BLaER1 treated with 17β-estradiol and CSF1 and Interleukin-3, amounts not matched to agents 10 nM and 100 nM (cell line): ENCODE results near the gene CTIF.

Source experiments
- H3K27ac ChIP-seq, 11 experiments: shearing (Covaris generic); formaldehyde crosslinking; 2 replicates each; pipeline ENCODE4 v1.8.1; 2022
- H3K27me3 ChIP-seq, 11 experiments: shearing (Covaris generic); formaldehyde crosslinking; 2 replicates each; pipeline ENCODE4 v1.8.1; 2022
- H3K36me3 ChIP-seq, 11 experiments: shearing (Covaris generic); formaldehyde crosslinking; 2 replicates each; pipeline ENCODE4 v1.8.1; 2022
- H3K4me1 ChIP-seq, 10 experiments: shearing (Covaris generic); formaldehyde crosslinking; 2 replicates each; pipeline ENCODE4 v1.8.1; 2022
- H3K4me2 ChIP-seq, 11 experiments: shearing (Covaris generic); formaldehyde crosslinking; 2 replicates each; pipeline ENCODE4 v1.8.1; 2022
- H3K4me3 ChIP-seq, 10 experiments: shearing (Covaris generic); formaldehyde crosslinking; 2 replicates each; pipeline ENCODE4 v1.8.1; 2022
- H3K9ac ChIP-seq, 11 experiments: shearing (Covaris generic); formaldehyde crosslinking; 2 replicates each; pipeline ENCODE4 v1.8.1; 2022
- H3K9me3 ChIP-seq, 11 experiments: shearing (Covaris generic); formaldehyde crosslinking; replicated peaks in 1 of 11; 2 replicates each; pipeline ENCODE4 v1.8.1; 2022
- H4K20me1 ChIP-seq, 11 experiments: shearing (Covaris generic); formaldehyde crosslinking; 2 replicates each; pipeline ENCODE4 v1.8.1; 2022
- Cebpa-rat ChIP-seq, 11 experiments: shearing (Covaris generic); IDR thresholded peaks; 2 replicates each; pipeline ENCODE4 v1.8.1; 2022

Gene CTIF

DNA sequence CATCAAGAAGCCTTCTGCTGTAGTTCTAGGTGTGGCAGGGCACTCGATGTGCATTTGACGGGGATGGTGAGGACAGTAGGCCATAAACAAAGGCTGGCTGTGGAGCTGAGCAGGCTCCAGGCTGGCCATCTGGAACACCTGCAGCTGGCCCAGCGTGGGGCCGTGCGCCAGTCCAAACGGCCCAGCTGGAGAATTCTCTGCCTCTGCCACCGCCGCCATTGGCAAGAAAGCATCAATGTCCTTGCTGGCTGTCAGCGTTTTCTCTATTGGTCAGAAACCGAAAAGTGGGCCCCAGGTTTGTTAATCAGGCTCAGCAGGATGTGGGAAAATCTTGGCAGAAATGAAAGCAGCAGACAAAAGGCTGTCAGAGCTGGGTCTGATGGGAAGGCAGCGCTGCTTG, 24.0 kb upstream of the CTIF start:
- Histone ChIP-seq H3K4me2 (no peak overlapping the region), H4K20me1 (no peaks in the 10 kb centered on the region), H3K27me3 (no peaks in the 10 kb centered on the region), H3K27ac (no peak overlapping the region), H3K4me3 (no peak overlapping the region), H3K9me3 (peaks cover 0 to 7% (median 0%) of the 10 kb centered on the region in 11 experiments; a peak in 4 of 22 replicates), H3K4me1 (peaks cover 0 to 10% (median 7%) of the 10 kb centered on the region in 10 experiments; a peak in 14 of 20 replicates), H3K36me3 (no peaks in the 10 kb centered on the region), H3K9ac (no peak overlapping the region)
- TF ChIP-seq Cebpa-rat (IDR thresholded peaks at IDR 0.05): no peak

DNA sequence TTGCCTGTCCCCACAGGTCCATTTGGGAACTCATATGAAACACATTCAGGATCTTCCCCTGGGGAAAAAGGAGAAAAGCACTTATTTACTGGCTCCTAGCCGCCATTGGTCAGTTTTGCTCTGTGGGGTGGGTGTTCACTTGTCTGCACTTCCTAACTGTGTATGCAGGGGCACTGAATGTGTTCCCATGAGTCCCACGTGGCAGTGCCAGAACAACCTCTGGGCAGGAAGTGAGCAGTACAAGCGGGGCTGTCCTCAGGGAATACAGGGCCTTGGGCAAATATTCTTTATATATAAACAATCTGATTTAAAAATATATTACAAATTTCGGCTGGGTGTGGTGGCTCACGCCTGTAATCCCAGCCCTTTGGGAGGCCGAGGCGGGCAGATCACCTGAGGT, 21.8 kb upstream of the CTIF start:
- no peak for TF ChIP-seq Cebpa-rat (IDR thresholded peaks at IDR 0.05)
- H4K20me1 ChIP-seq: no peaks in the 10 kb centered on the region
- H3K27ac ChIP-seq: no peak overlapping the region
- no peak overlapping the region for H3K9ac ChIP-seq
- no peaks in the 10 kb centered on the region for H3K27me3 ChIP-seq
- H3K36me3 ChIP-seq: no peaks in the 10 kb centered on the region
- peak overlapping the region in 9 of 11 experiments; percentile 6 to 63 (median 36); a peak in 15 of 22 replicates for H3K4me2 ChIP-seq
- H3K9me3 ChIP-seq: peaks cover 0 to 7% (median 0%) of the 10 kb centered on the region in 11 experiments; a peak in 1 of 22 replicates
- no peak overlapping the region for H3K4me3 ChIP-seq
- H3K4me1 ChIP-seq: peaks cover 0 to 10% (median 7%) of the 10 kb centered on the region in 10 experiments; a peak in 14 of 20 replicates

DNA sequence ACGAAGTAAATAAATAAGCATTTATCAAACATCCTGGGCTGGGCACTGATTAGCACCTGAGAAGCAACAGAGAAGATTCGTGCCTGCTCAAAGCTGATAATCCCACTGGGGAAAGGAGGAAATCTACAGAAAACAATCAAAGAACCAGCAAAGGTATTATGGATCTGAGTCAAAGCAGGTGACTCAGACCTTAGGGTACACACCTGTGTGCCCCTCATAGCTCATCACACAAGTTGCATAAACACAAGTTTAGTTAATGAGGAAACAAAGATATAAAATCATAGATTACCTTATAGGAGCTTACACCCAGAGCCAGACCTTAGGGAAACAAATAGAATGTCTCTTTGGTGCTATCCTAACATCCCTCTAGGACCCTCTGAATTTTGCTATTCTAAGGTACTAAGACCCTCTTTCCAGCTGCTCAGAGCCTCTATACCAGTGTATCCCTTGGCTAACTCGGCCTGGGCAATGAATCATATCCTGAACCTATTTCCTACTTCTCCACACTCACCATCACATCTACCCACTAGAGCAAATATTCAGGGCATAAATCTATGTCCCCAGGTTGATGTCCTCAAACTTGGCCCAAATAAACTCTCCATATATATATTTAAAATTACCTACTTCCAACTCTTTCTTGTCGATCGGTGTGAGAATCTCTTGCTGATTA, 19.3 kb upstream of the CTIF start:
- Histone ChIP-seq H3K9ac (no peak overlapping the region), H3K4me2 (no peak overlapping the region), H3K27me3 (no peaks in the 10 kb centered on the region)

DNA sequence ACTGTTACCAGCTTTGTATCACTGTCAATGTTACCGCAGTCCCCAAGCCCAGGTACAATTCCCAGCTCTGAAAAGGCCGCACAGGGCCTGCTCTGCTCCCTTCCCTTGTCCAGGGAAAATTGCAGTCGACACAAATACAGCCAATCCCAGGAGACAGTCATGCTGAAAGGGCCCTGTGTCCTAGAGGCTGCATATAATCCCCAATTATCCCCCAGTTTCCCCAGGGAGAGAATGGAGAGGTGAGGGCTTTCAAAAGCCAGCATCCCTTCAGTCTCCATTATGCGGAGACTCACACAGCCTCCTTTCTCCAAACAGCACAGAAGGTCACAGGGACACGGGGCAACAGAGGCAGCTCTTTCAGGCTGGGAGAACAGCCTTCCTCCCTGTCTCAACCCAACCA, 17.1 kb upstream of the CTIF start:
- no peak overlapping the region for H3K4me2 ChIP-seq
- H3K4me3 ChIP-seq: no peak overlapping the region
- no peak overlapping the region for H3K9ac ChIP-seq
- H3K27ac ChIP-seq: no peak overlapping the region
- peaks cover 0 to 7% (median 5%) of the 10 kb centered on the region in 10 experiments; a peak in 14 of 20 replicates for H3K4me1 ChIP-seq
- peaks cover 0 to 9% (median 0%) of the 10 kb centered on the region in 11 experiments; a peak in 1 of 22 replicates for H3K9me3 ChIP-seq
- no peaks in the 10 kb centered on the region for H3K27me3 ChIP-seq
- no peaks in the 10 kb centered on the region for H4K20me1 ChIP-seq
- TF ChIP-seq Cebpa-rat (IDR thresholded peaks at IDR 0.05): no peak
- H3K36me3 ChIP-seq: no peaks in the 10 kb centered on the region

More for the DNA sequence above, 19.3 kb upstream of the CTIF start:
- peaks cover 0 to 7% (median 0%) of the 10 kb centered on the region in 11 experiments; a peak in 1 of 22 replicates for H3K9me3 ChIP-seq
- H3K36me3 ChIP-seq: no peaks in the 10 kb centered on the region
- no peaks in the 10 kb centered on the region for H4K20me1 ChIP-seq
- no peak overlapping the region for H3K27ac ChIP-seq
- no peak overlapping the region for H3K4me3 ChIP-seq
- TF ChIP-seq Cebpa-rat (IDR thresholded peaks at IDR 0.05): no peak
- peaks cover 0 to 10% (median 7%) of the 10 kb centered on the region in 10 experiments; a peak in 14 of 20 replicates for H3K4me1 ChIP-seq

DNA sequence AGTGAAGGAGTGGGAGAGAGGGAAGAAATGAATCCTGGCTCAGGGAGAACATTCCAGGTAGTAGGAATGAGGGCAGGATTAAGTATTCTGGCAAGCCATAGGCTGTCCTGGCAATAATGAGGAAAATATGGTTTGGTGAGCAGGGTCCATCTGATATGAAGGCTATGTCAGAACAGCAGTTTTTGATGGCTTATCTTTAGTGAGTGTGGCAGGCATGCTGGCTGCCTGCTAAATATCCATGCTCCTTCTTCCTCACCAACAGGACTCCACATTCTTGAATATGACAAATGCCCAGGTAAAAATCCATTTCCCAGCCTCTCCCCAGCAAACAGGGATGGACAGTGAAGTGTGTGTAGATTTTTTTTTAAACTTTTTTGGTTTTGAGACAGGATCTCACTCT, 13.2 kb upstream of the CTIF start:
- TF ChIP-seq Cebpa-rat (IDR thresholded peaks at IDR 0.05): no peak
- Histone ChIP-seq H3K27me3 (no peaks in the 10 kb centered on the region), H3K9ac (no peak overlapping the region), H3K4me1 (no peaks in the 10 kb centered on the region), H3K9me3 (peaks cover 0 to 9% (median 0%) of the 10 kb centered on the region in 11 experiments; a peak in 1 of 22 replicates), H3K27ac (no peak overlapping the region), H3K4me3 (no peak overlapping the region), H3K36me3 (no peaks in the 10 kb centered on the region), H4K20me1 (no peaks in the 10 kb centered on the region), H3K4me2 (no peak overlapping the region)

DNA sequence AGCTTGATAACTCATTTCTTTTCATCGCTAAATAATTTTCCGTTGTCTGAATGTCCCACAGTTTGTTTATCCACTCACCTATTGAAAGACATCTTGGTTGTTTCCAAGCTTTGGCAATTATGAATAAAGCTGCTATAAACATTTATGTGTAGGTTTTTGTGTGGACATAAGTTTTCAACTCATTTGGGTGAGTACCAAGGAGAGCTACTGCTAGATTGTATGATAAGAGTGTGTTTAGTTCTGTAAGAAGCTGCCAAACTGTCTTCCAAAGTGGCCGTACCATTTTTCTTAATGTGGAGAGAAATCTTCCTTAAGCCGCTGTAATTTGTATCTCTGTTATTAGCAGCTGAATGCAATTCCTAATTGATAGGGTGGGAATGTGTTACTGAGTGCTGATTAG, 11.4 kb upstream of the CTIF start:
- TF ChIP-seq Cebpa-rat (IDR thresholded peaks at IDR 0.05): no peak
- Histone ChIP-seq H4K20me1 (no peaks in the 10 kb centered on the region), H3K4me3 (no peak overlapping the region), H3K36me3 (no peaks in the 10 kb centered on the region), H3K27ac (no peak overlapping the region), H3K27me3 (no peaks in the 10 kb centered on the region), H3K9ac (no peak overlapping the region), H3K4me1 (peaks cover 0 to 7% (median 0%) of the 10 kb centered on the region in 10 experiments; a peak in 1 of 20 replicates), H3K9me3 (peaks cover 0 to 9% (median 0%) of the 10 kb centered on the region in 11 experiments; a peak in 1 of 22 replicates), H3K4me2 (no peak overlapping the region)

DNA sequence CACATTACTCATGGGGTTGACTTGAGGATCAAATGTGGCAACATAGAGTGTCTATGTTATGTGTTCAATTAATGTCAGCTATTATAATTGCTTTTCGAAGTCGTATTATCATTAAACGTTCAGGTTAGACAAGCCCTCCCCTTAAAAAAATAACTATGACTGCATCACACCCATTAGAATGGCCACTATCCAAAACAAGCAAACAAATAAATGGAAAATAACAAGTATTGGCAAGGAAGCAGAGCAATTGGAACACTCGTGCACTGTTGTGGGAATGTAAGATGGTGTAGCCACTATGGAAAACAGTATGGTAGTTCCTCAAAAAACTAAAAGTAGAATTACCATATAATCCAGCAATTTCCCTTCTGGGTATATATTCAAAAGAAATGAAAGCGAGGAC, 10.0 kb upstream of the CTIF start:
- Histone ChIP-seq H3K4me1 (peaks cover 0 to 7% (median 0%) of the 10 kb centered on the region in 10 experiments; a peak in 1 of 20 replicates), H4K20me1 (no peaks in the 10 kb centered on the region), H3K4me2 (no peak overlapping the region), H3K27me3 (no peaks in the 10 kb centered on the region), H3K27ac (no peak overlapping the region), H3K9me3 (peaks cover 0 to 9% (median 0%) of the 10 kb centered on the region in 11 experiments; a peak in 1 of 22 replicates), H3K9ac (no peak overlapping the region), H3K4me3 (no peak overlapping the region), H3K36me3 (no peaks in the 10 kb centered on the region)
- no peak for TF ChIP-seq Cebpa-rat (IDR thresholded peaks at IDR 0.05)

DNA sequence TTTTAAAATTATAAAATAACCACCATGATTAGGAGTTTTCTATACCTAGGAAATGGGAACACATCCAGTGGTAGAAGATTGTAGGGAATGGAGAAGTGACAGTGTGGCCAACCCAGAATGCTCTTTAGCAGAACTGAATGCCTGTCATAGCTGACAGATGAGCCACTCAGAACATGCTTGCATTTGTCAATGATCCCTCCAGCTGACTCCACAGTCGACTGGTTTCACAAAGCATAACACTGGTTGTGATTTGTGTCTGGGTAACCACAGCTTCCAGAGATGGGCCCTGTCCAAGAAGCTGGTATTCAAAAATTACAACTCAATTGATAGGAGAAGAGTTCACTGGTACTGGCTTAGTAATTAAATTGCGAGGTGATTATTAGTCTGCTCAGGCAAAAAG, 9.0 kb upstream of the CTIF start:
- H3K27ac ChIP-seq: no peak overlapping the region
- H3K4me3 ChIP-seq: no peak overlapping the region
- H3K9ac ChIP-seq: no peak overlapping the region
- peaks cover 0 to 7% (median 0%) of the 10 kb centered on the region in 10 experiments; a peak in 1 of 20 replicates for H3K4me1 ChIP-seq
- H3K36me3 ChIP-seq: no peaks in the 10 kb centered on the region
- TF ChIP-seq Cebpa-rat (IDR thresholded peaks at IDR 0.05): no peak
- no peak overlapping the region for H3K4me2 ChIP-seq
- peaks cover 0 to 1% (median 0%) of the 10 kb centered on the region in 11 experiments; a peak in 1 of 22 replicates for H3K9me3 ChIP-seq
- H4K20me1 ChIP-seq: no peaks in the 10 kb centered on the region
- H3K27me3 ChIP-seq: no peaks in the 10 kb centered on the region

DNA sequence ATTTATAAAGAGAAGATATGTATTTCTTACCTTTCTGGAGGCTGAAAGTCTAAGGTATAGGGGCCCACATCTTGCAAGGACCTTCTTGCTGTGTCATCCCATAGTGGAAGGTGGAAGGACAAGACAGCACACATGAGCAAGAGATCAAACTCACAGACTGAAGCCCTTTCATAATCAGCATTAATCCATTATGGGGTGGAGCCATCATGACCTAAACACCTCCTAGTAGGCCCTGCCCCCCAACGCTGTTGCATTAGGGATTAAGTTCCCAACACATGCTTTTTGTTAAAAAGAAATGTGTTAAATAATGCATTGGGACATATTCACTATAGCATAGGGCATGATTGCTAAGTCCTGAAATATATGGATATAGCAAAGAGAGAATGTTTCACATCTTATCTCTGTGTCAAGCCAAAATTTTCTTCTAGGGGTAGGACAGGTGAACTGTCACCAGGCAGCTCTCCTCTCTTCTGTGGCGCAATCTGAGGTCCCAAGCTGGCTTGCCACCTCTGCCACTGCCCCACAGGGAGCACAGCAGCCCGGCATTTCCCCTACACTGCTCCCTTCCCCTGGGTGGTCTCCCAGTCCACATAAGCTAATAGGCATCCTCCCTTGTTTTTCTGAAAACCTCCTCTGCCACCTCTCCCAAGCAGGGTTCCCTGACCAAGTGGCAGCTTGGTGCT, 8.3 kb upstream of the CTIF start:
- H3K36me3 ChIP-seq: no peaks in the 10 kb centered on the region
- H3K9me3 ChIP-seq: no peaks in the 10 kb centered on the region
- no peaks in the 10 kb centered on the region for H3K27me3 ChIP-seq
- no peak for TF ChIP-seq Cebpa-rat (IDR thresholded peaks at IDR 0.05)
- no peak overlapping the region for H3K4me3 ChIP-seq
- no peak overlapping the region for H3K9ac ChIP-seq
- H3K27ac ChIP-seq: no peak overlapping the region
- peaks cover 0 to 7% (median 0%) of the 10 kb centered on the region in 10 experiments; a peak in 1 of 20 replicates for H3K4me1 ChIP-seq
- H4K20me1 ChIP-seq: no peaks in the 10 kb centered on the region
- no peak overlapping the region for H3K4me2 ChIP-seq
